Loucy (cell line): ENCODE results near the gene ZBTB24.

Experiments
- EZH2phosphoT487 ChIP-seq: fragments of 200-600 bp; IDR thresholded peaks from 2 replicates; pipeline ENCODE4 v1.6.1; 2018; ENCODE audit warnings: antibody characterized with exemption, mild to moderate bottlenecking, moderate library complexity, borderline replicate concordance
- TF ChIP-seq, protein P1 (sequence below): fragments of 200-600 bp; sonication (generic); conservative IDR thresholded peaks from 2 replicates; pipeline ENCODE4 v1.5.1; 2014; ENCODE audit warnings: mild to moderate bottlenecking, antibody characterized with exemption, low read length

DNA sequence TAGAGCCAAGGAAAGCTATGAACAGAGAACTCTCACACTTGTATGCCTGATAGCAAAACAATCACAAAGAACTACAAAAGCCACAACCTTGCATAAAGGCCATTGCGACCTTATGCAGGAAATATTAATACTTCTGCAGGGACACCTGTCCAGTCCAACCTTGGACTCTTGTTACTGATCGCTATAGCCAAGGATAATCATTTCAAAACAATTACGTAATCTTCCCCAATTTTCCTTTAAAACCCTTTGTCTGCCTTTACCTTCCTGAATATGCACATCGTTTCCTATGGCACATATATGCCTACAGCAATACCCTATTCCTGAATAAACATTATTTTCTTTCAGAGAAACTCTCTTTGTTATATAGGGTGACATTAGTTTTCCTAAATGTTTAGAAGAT lies 65.4 kb downstream of the ZBTB24 start:
- TF ChIP-seq, protein P1, sequence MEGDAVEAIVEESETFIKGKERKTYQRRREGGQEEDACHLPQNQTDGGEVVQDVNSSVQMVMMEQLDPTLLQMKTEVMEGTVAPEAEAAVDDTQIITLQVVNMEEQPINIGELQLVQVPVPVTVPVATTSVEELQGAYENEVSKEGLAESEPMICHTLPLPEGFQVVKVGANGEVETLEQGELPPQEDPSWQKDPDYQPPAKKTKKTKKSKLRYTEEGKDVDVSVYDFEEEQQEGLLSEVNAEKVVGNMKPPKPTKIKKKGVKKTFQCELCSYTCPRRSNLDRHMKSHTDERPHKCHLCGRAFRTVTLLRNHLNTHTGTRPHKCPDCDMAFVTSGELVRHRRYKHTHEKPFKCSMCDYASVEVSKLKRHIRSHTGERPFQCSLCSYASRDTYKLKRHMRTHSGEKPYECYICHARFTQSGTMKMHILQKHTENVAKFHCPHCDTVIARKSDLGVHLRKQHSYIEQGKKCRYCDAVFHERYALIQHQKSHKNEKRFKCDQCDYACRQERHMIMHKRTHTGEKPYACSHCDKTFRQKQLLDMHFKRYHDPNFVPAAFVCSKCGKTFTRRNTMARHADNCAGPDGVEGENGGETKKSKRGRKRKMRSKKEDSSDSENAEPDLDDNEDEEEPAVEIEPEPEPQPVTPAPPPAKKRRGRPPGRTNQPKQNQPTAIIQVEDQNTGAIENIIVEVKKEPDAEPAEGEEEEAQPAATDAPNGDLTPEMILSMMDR = no peak
- TF ChIP-seq EZH2phosphoT487 = no peak
